SK-N-SH (cell line): ENCODE results near the gene IL31RA. TPM values are rescaled to one million over a fixed set of nuclear protein-coding genes. Genes with fewer than 3 reads are reported as not detected.

Experiments used
- CTCF ChIA-PET: fragments of 300-600, 350-600 bp; formaldehyde crosslinking; extraction: SDS; loops from one replicate; lab custom pipeline; 2021; lab: Yijun Ruan, JAX
- POLR2A ChIA-PET: fragments of 350-600 bp; sonication (Branson Sonifier 250); formaldehyde crosslinking; extraction: SDS; loops from one replicate; lab custom pipeline; 2020; ENCODE audit warnings: antibody characterized with exemption, inconsistent platforms; lab: Yijun Ruan, JAX
- DNase-seq: peaks from one replicate; pipeline ENCODE4 v3.0.0; 2012
- H2AFZ ChIP-seq: fragments of 200-600 bp; sonication (generic); 2 replicates; pipeline ENCODE4 v1.8.1; 2016; ENCODE audit warnings: antibody characterized with exemption, mild to moderate bottlenecking, low read depth
- H3F3A ChIP-seq: fragments of 200-600 bp; sonication (generic); replicated peaks from 2 replicates; pipeline ENCODE3; 2016; ENCODE audit warnings: antibody characterized with exemption, mild to moderate bottlenecking; ENCODE audit not compliant: insufficient read depth
- H3K27ac ChIP-seq, 2 experiments: fragments of 200-500 bp in 1 of 2; fragments of 200-600 bp in 1 of 2; sonication (Bioruptor generic) in 1 of 2; sonication (generic), shearing (Covaris generic) in 1 of 2; 2 replicates each; pipeline versions ENCODE4 v1.5.1 to v1.6.1; 2014 to 2016; ENCODE audit warnings: low read depth in 2 of 2, inconsistent platforms in 1 of 2, low read length in 1 of 2, mild to moderate bottlenecking in 1 of 2, mixed read lengths in 1 of 2
- H3K27me3 ChIP-seq: fragments of 200-600 bp; sonication (generic), shearing (Covaris generic); 2 replicates; pipeline ENCODE4 v1.6.1; 2016; ENCODE audit warnings: mixed run types; ENCODE audit not compliant: insufficient read depth
- H3K36me3 ChIP-seq, 2 experiments: fragments of 200-500 bp in 1 of 2; fragments of 200-600 bp in 1 of 2; sonication (Bioruptor generic) in 1 of 2; sonication (generic) in 1 of 2; replicated peaks in 1 of 2; 2 replicates each; pipeline versions ENCODE3 to v1.5.1; 2014 to 2016; ENCODE audit warnings: low read length in 1 of 2, mild to moderate bottlenecking in 1 of 2; ENCODE audit not compliant: insufficient read depth in 2 of 2, control insufficient read depth in 1 of 2
- H3K4me1 ChIP-seq, 2 experiments: fragments of 200-500 bp in 1 of 2; fragments of 200-600 bp in 1 of 2; sonication (Bioruptor generic) in 1 of 2; sonication (generic), shearing (Covaris generic) in 1 of 2; 2 replicates each; pipeline versions ENCODE4 v1.5.1 to v1.6.1; 2014 to 2016; ENCODE audit warnings: low read depth in 1 of 2, low read length in 1 of 2, mixed run types in 1 of 2; ENCODE audit not compliant: insufficient read depth in 2 of 2, control insufficient read depth in 1 of 2
- H3K4me2 ChIP-seq: fragments of 200-600 bp; sonication (generic), shearing (Covaris generic); 2 replicates; pipeline ENCODE4 v1.6.1; 2017; ENCODE audit warnings: mixed run types
- H3K4me3 ChIP-seq, 2 experiments: fragments of 200-500 bp in 1 of 2; fragments of 200-600 bp in 1 of 2; sonication (Bioruptor generic) in 1 of 2; sonication (generic), shearing (Covaris generic) in 1 of 2; 2 replicates each; pipeline versions ENCODE4 v1.5.1 to v1.8.1; 2014 to 2016; ENCODE audit warnings: low read depth in 2 of 2, inconsistent platforms in 1 of 2, low read length in 1 of 2, mild to moderate bottlenecking in 1 of 2, mixed read lengths in 1 of 2, moderate library complexity in 1 of 2
- H3K79me2 ChIP-seq: fragments of 200-600 bp; sonication (generic); 2 replicates; pipeline ENCODE4 v1.8.1; 2017; ENCODE audit warnings: mild to moderate bottlenecking; ENCODE audit not compliant: insufficient read depth
- H3K9ac ChIP-seq: fragments of 200-600 bp; sonication (generic); 2 replicates; pipeline ENCODE4 v1.6.1; 2017; ENCODE audit warnings: mixed run types
- H3K9me2 ChIP-seq: fragments of 200-600 bp; sonication (generic); 2 replicates; pipeline ENCODE4 v1.6.1; 2017; ENCODE audit warnings: mixed run types
- H3K9me3 ChIP-seq: fragments of 200-600 bp; sonication (generic); 2 replicates; pipeline ENCODE4 v1.6.1; 2017; ENCODE audit warnings: mixed run types, mild to moderate bottlenecking, moderate library complexity
- H4K20me1 ChIP-seq: fragments of 200-600 bp; sonication (generic); 2 replicates; pipeline ENCODE4 v1.6.1; 2017; ENCODE audit warnings: mild to moderate bottlenecking, mixed run types; ENCODE audit not compliant: insufficient read depth
- EP300 ChIP-seq, 2 experiments: IDR thresholded peaks; 2 replicates each; pipeline versions ENCODE4 v1.4.0 to v1.6.1; 2012; ENCODE audit warnings: borderline replicate concordance in 1 of 2, low read depth in 1 of 2, low read length in 1 of 2
- EZH2phosphoT487 ChIP-seq: fragments of 200-600 bp; sonication (generic); IDR thresholded peaks from 2 replicates; pipeline ENCODE4 v1.6.1; 2017; ENCODE audit warnings: low read depth, mixed run types, mild to moderate bottlenecking, antibody characterized with exemption, moderate library complexity, borderline replicate concordance
- FOSL2 ChIP-seq: IDR thresholded peaks from 2 replicates; pipeline ENCODE4 v1.4.0; 2012; ENCODE audit warnings: low read depth, mild to moderate bottlenecking, moderate library complexity, borderline replicate concordance
- FOXJ3 ChIP-seq: sonication (generic); formaldehyde crosslinking; IDR thresholded peaks from 2 replicates; pipeline ENCODE4 v1.5.1; 2020; ENCODE audit warnings: mild to moderate bottlenecking, missing genetic modification reagents
- JUND ChIP-seq: IDR thresholded peaks from 2 replicates; pipeline ENCODE4 v1.4.0; 2012
- MAX ChIP-seq: IDR thresholded peaks from 2 replicates; pipeline ENCODE4 v1.4.0; 2012; ENCODE audit warnings: low read depth
- MEF2A ChIP-seq: IDR thresholded peaks from 2 replicates; pipeline ENCODE4 v1.4.0; 2012; ENCODE audit warnings: low read depth, borderline replicate concordance
- NFIC ChIP-seq: IDR thresholded peaks from 2 replicates; pipeline ENCODE4 v1.4.0; 2012; ENCODE audit warnings: borderline replicate concordance
- NRF1 ChIP-seq: IDR thresholded peaks from 2 replicates; pipeline ENCODE4 v1.6.1; 2012; ENCODE audit warnings: low read depth, mild to moderate bottlenecking, low read length
- POLR2AphosphoS5 ChIP-seq: IDR thresholded peaks from 2 replicates; pipeline ENCODE4 v1.6.1; 2012; ENCODE audit warnings: low read depth, low read length
- REST ChIP-seq: IDR thresholded peaks from 2 replicates; pipeline ENCODE4 v1.6.1; 2012; ENCODE audit warnings: mild to moderate bottlenecking, low read depth, low read length, moderate library complexity
- RXRA ChIP-seq: IDR thresholded peaks from 2 replicates; pipeline ENCODE4 v1.4.0; 2012; ENCODE audit warnings: low read depth, mild to moderate bottlenecking, borderline replicate concordance
- SMC3 ChIP-seq: IDR thresholded peaks from 2 replicates; pipeline ENCODE4 v1.6.1; 2012; ENCODE audit warnings: low read depth, low read length, improper control_type of control experiment
- TAF1 ChIP-seq: IDR thresholded peaks from 2 replicates; pipeline ENCODE4 v1.6.1; 2012; ENCODE audit warnings: low read depth, mild to moderate bottlenecking, low read length, moderate library complexity, borderline replicate concordance
- TCF12 ChIP-seq: IDR thresholded peaks from 2 replicates; pipeline ENCODE4 v1.4.0; 2012
- TEAD4 ChIP-seq: IDR thresholded peaks from 2 replicates; pipeline ENCODE4 v1.4.0; 2012; ENCODE audit warnings: mild to moderate bottlenecking, borderline replicate concordance; ENCODE audit not compliant: insufficient read depth
- USF2 ChIP-seq: fragments of 150-350 bp; IDR thresholded peaks from 2 replicates; pipeline ENCODE4 v1.6.1; 2017; ENCODE audit warnings: antibody characterized with exemption, low read length, low read depth, borderline replicate concordance
- YY1 ChIP-seq: IDR thresholded peaks from 2 replicates; pipeline ENCODE4 v1.4.0; 2012; ENCODE audit warnings: low read depth, mild to moderate bottlenecking
- ZBTB33 ChIP-seq: IDR thresholded peaks from 2 replicates; pipeline ENCODE4 v1.4.0; 2012; ENCODE audit warnings: low read depth, borderline replicate concordance
- WGBS: methylation state at CpG from one replicate; pipeline ENCODE4 v1.1.6; 2017; ENCODE audit warnings: low lambda C conversion rate; 5-methylcytosine and 5-hydroxymethylcytosine counted together
- polyA plus RNA-seq, 3 experiments: library from polyadenylated mRNA; depleted of rRNA; stranded (reverse); fragments of >200 nt; gene quantifications; 2 replicates each; pipeline ENCODE4 v1.2.3, GENCODE V29; 2012
- TF ChIP-seq, protein P1 (sequence below): fragments of 150-350 bp; IDR thresholded peaks from 2 replicates; pipeline ENCODE4 v1.6.1; 2016; ENCODE audit warnings: mild to moderate bottlenecking, low read depth, low read length
- TF ChIP-seq, protein P2 (sequence below): IDR thresholded peaks from 2 replicates; pipeline ENCODE4; 2012
- TF ChIP-seq, protein P3 (sequence below): IDR thresholded peaks from 2 replicates; pipeline ENCODE4 v1.4.0; 2012; ENCODE audit warnings: low read depth, borderline replicate concordance

The IL31RA gene
- polyA plus RNA-seq, 1 of the 3 experiments (the other 2 are of a cell fraction) = 0.20 TPM

DNA sequence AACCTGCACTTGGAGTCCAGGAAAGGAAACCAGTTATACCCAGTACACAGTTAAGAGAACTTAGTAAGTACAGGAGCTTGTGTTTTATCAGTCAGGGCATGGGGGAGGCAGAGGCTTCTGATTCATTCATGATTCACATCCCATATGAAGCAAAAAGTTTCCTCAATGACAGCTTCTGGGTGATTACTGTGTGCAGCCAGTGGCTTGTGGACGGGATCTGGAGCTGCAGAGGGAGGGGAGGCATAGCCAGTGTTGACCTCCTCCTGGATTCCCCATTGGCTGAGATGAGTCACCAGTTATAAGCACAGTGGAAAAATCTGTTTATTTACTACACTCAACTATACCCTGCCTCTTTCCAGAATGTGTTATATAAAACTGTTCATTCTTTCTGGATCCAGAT, 17.7 kb downstream of the IL31RA start:
- CTCF ChIA-PET = interaction anchor here (0.8 kb wide), 1 partner anchor 29 kb away, joined by 3 read pairs; no protein-coding TSS in a partner anchor
- peak overlapping the region in 1 of 2 experiments; percentile 61; a peak in 2 of 4 replicates for H3K27ac ChIP-seq

More for the DNA sequence above, 17.7 kb downstream of the IL31RA start:
- Histone ChIP-seq H3K4me1 (peaks cover 0 to 7% of the 10 kb centered on the region in 2 experiments; a peak in 2 of 4 replicates), H3K27me3 (no peaks in the 10 kb centered on the region), H3K36me3 (no peaks in the 10 kb centered on the region), H3F3A (peaks cover 11% of the 10 kb centered on the region), H3K79me2 (no peaks in the 10 kb centered on the region), H3K4me3 (no peak overlapping the region), H4K20me1 (no peaks in the 10 kb centered on the region), H3K9me2 (no peaks in the 10 kb centered on the region), H3K9ac (no peak overlapping the region), H3K4me2 (peak overlapping the region; percentile 59), H2AFZ (no peak overlapping the region), H3K9me3 (no peaks in the 10 kb centered on the region)
- WGBS = 20% methylated on average over 1 of the region's 1 CpG
- peak; percentile 63; the same call in 1 of the 2 replicates for TF ChIP-seq RXRA
- peak; percentile 96 for TF ChIP-seq FOSL2
- TF ChIP-seq FOXJ3 = no peak
- TF ChIP-seq TAF1 = no peak
- TF ChIP-seq ZBTB33 = peak; percentile 59; the same call in 1 of the 2 replicates
- TF ChIP-seq SMC3 = no peak
- TF ChIP-seq MEF2A = peak; percentile 47; the same call in 1 of the 2 replicates
- TF ChIP-seq, protein P1, sequence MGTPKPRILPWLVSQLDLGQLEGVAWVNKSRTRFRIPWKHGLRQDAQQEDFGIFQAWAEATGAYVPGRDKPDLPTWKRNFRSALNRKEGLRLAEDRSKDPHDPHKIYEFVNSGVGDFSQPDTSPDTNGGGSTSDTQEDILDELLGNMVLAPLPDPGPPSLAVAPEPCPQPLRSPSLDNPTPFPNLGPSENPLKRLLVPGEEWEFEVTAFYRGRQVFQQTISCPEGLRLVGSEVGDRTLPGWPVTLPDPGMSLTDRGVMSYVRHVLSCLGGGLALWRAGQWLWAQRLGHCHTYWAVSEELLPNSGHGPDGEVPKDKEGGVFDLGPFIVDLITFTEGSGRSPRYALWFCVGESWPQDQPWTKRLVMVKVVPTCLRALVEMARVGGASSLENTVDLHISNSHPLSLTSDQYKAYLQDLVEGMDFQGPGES = no peak
- no peak for TF ChIP-seq EZH2phosphoT487
- TF ChIP-seq NFIC = 0 out of 2 replicates have a peak, but pooled peaks have one; percentile 60
- TF ChIP-seq YY1 = no peak
- TF ChIP-seq, protein P2, sequence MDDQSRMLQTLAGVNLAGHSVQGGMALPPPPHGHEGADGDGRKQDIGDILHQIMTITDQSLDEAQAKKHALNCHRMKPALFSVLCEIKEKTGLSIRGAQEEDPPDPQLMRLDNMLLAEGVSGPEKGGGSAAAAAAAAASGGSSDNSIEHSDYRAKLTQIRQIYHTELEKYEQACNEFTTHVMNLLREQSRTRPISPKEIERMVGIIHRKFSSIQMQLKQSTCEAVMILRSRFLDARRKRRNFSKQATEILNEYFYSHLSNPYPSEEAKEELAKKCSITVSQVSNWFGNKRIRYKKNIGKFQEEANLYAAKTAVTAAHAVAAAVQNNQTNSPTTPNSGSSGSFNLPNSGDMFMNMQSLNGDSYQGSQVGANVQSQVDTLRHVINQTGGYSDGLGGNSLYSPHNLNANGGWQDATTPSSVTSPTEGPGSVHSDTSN = peak; percentile 72; the same call in 1 of the 2 replicates
- TF ChIP-seq TEAD4 = peak; percentile 76
- TF ChIP-seq TCF12 = peak; percentile 86
- TF ChIP-seq, protein P3, sequence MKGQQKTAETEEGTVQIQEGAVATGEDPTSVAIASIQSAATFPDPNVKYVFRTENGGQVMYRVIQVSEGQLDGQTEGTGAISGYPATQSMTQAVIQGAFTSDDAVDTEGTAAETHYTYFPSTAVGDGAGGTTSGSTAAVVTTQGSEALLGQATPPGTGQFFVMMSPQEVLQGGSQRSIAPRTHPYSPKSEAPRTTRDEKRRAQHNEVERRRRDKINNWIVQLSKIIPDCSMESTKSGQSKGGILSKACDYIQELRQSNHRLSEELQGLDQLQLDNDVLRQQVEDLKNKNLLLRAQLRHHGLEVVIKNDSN = 0 out of 2 replicates have a peak, but pooled peaks have one; percentile 5
- TF ChIP-seq MAX = peak; percentile 55
- TF ChIP-seq REST = 0 out of 2 replicates have a peak, but pooled peaks have one; percentile 30
- peak in 1 of 2 experiments; percentile 73; a peak in 1 of 4 replicates for TF ChIP-seq EP300 (IDR thresholded peaks at IDR 0.05; ENCODE audit: borderline replicate concordance in 1 of 2, low read depth in 1 of 2, low read length in 1 of 2)
- TF ChIP-seq JUND = peak; percentile 92
- TF ChIP-seq POLR2AphosphoS5 = peak; percentile 66; the same call in 1 of the 2 replicates
- no peak for TF ChIP-seq USF2
- TF ChIP-seq NRF1 = no peak
- POLR2A ChIA-PET = no interaction called here
- no peak for DNase-seq
